COLO829 (cell line): ENCODE data around the gene CACNA1E.

ENCODE experiments used
- DNase-seq: peaks from one replicate; pipeline ENCODE4 v3.0.0; 2012; ENCODE audit warnings: low spot score

CACNA1E gene

GRCh38 chr1:181483285-181484195 lies at the start of gene CACNA1E:
TSS of gene CACNA1E (plus strand) at chr1:181483517. CDS start at chr1:181483745, 228 bp downstream.
- no peak for DNase-seq

DNA sequence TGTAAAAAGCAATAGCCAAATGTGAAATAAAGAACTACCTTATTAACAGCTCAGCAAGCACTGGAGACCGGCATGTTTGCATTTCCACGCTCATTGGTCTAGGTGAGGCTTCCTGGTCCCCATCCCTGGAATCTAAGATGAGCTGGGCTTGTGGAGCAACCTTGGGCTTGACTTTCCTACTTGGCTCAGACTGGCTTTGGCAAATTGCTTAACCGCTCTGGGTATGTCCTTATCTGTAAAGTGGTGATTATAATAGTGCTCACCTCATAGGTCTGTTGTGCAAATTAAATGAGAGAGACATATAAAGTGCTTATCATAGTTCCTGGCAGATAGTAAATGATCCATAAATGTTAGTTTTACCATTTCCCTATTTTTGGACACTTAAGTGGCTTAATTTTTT lies 49.4 kb upstream of the CACNA1E start:
- DNase-seq, result no peak

GRCh38 chr1:181438013-181438412 lies 45.3 kb upstream of the CACNA1E start:
- DNase-seq, result no peak

GRCh38 chr1:181440510-181440909 lies 42.8 kb upstream of the CACNA1E start:
- DNase-seq, result no peak

DNA sequence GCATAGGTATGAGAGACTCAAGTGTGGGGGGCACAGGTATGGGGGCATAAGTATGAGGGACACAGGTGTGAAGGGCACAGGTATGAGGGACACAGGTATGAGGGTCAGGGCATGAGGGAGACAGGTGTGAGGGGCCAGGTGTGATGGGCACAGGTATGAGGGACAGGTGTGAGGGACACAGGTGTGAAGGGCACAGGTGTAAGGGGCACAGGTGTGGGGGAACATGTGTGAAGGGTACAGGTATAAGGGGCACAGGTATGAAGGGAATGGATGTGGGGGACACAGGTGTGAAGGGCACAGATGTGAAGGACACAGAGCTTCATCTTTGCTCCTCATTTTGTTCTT lies 41.2 kb upstream of the CACNA1E start:
- DNase-seq, result no peak

DNA sequence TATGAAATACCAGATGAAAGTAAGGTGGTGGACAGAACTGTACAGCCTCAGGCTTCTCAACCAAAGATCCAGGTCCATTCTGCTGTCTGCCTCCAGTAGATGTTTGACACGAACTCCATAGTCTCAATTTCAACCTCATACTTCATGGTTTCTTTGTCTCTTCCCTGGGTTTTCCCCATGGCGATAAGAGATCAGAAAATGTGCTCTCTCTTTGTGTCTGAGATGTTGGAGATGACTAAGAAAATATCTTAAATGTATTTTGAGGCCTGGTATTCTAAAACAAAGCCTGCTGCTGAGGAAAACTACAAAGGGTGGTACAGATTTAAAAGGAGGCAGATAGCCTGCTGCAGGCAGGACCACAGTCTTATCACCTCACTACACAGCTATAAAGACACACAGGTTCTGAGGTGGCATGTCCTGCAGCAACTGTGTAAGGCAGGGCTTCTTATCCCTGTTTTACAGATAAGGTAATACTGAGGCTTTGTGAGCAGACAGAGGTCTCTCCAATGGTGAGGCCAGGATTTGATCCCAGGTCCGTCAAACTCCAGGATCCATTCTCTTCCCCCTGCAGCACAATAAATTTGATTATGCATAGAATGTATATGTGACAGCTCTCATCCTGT lies 40.0 kb upstream of the CACNA1E start:
- DNase-seq, result no peak

DNA sequence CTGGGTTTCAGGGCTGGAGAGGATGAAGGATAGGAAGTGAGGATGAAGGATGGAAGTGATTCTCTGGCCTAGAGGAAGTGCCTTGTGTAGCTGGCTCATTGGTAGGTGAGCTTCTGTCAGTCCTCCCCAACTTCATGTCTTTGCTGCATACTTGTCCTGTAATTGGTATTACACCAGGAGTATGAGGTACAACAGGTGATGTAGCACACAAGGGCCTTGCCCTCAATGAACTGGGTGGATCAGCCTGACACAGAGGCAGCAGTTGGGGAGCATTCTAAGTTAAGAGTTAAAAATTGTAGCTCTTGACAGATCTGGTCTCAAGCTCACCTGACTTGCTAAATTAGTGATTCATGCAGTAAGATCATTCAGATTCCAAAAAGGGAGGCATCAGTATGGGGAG lies 37.9 kb upstream of the CACNA1E start:
- no peak for DNase-seq

- DNase-seq, result no peak
These were observed 34.9 kb upstream of the CACNA1E start for GRCh38 chr1:181448461-181448860.

- no peak for DNase-seq
These were observed 31.6 kb upstream of the CACNA1E start for GRCh38 chr1:181451661-181452230.

GRCh38 chr1:181452746-181453145 lies 30.6 kb upstream of the CACNA1E start:
- DNase-seq, result no peak

- no peak for DNase-seq
These were observed 29.6 kb upstream of the CACNA1E start for GRCh38 chr1:181453541-181454201.

GRCh38 chr1:181456551-181456950 lies 26.8 kb upstream of the CACNA1E start:
- no peak for DNase-seq

GRCh38 chr1:181458419-181458818 lies 24.9 kb upstream of the CACNA1E start:
- no peak for DNase-seq

- DNase-seq, result no peak
These were observed 24.2 kb upstream of the CACNA1E start for GRCh38 chr1:181459067-181459466.

- peak; percentile 47 for DNase-seq
These were observed 13.5 kb upstream of the CACNA1E start for GRCh38 chr1:181469829-181470228.

DNA sequence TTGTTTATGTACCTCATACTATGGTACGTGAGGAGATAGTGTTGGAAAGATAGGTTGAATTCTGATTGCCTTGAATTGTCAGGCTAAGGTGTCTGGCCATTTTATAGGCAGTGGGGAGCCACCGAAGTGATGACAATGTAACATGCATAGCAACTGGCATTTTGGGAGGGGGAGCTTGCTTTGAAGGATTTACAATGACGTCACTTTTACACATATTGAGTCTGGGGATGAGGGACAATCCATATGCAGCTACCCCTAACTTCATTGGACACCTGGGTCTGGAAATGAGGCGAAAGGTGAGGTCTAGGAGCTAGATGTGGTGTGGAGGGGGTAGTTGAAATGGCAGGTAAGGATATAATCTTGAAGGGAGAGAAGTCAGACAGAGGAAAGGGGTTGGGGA lies 7.7 kb upstream of the CACNA1E start:
- no peak for DNase-seq

- no peak for DNase-seq
These were observed 6.7 kb upstream of the CACNA1E start for GRCh38 chr1:181476581-181476980.

DNA sequence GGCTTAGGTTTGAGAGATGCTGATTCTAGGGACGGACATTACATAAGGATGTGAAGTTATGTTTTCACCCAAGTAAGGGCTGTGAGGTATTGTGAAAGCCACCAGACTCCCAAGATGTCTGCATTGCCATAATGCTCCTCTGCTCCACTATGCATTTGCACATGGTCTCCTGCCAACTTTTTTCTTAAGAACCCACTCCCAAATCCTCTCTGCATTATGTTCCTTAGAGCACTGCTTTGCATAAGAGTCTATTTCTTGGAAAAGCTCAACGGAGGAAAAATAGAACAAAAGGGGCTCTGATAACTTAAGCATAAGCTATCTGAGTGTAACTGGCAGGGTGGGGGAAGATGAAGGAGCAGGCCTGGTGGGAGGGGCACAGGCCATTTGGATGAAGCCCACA lies 5.0 kb upstream of the CACNA1E start:
- no peak for DNase-seq

DNA sequence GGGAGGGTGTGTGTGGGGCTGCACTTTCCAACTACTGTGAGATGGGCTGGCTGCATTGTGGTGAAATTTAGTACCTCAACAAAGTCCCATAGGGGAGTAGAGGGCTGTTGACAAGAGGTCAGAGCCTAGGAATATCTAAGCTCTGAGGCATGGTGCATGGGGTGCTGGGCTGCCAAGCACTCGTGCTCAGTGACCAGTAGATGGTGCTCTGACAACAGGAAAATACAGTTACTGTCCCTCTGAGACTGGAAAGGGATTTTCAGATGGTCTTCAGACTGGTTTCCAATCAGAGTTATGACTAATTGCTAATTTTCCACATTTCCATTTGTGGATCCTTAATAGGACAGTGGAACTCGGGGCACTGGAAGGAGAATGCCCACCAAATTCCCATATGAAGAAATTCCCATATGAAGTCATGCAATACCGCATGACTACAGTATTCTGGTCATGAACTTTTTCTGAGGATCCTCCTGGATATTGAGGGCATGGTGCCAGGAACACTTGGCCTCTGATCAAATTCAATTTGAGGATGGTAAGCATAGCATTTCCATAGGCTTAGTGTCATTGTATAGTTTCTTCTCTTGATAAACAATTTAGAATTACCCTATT lies 4.1 kb upstream of the CACNA1E start:
- peak; percentile 90 for DNase-seq

DNA sequence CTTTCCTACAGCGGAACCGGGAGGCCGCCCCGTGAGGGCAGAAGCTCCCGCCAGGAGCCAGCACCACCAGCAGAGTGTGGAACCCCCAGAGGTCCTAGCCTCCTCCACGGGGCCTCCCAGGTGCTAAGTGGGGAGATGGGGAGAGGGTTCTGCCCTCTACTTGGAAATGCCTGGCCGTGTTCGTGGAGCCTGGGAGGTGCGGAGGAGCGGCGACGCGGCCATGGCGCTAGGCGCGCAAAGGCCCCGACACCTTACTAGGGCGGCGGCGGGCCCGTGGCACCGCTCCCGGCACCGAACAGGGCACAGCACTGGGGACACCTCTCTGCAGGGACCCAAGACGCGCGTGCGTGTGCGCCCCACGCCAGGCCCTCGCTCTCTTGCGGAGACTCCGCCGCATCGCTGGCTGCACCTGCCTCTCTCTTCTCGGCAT lies 1.3 kb upstream of the CACNA1E start:
- DNase-seq, result no peak

GRCh38 chr1:181482521-181483284 lies 614 bp upstream of the CACNA1E start:
- no peak for DNase-seq
